HG02870 (cell line): ENCODE measurements around the gene DENND1C.

Experiments used
- ATAC-seq: cut with Tn5 transposase; IDR thresholded peaks from one replicate; pipeline ENCODE4 v1.9.1; 2021; ENCODE audit warnings: mild to moderate bottlenecking, moderate library complexity; ENCODE audit not compliant: unreplicated experiment

The DENND1C gene

GRCh38 chr19:6480848-6481415, 655 bp downstream of the DENND1C start:
- no peak for ATAC-seq

GRCh38 chr19:6479836-6480398, 1.7 kb downstream of the DENND1C start:
- ATAC-seq = no peak

GRCh38 chr19:6478815-6479214, 2.8 kb downstream of the DENND1C start:
- no peak for ATAC-seq

GRCh38 chr19:6476896-6477431, 4.6 kb downstream of the DENND1C start:
- no peak for ATAC-seq

- ATAC-seq = no peak
These were observed 5.3 kb downstream of the DENND1C start for GRCh38 chr19:6476155-6476895.

GRCh38 chr19:6475321-6476108, 6.1 kb downstream of the DENND1C start:
- ATAC-seq = no peak

GRCh38 chr19:6473647-6474046, 7.9 kb downstream of the DENND1C start:
- ATAC-seq = no peak

GRCh38 chr19:6472713-6473112, 8.9 kb downstream of the DENND1C start:
- ATAC-seq = no peak

GRCh38 chr19:6471076-6471475, 10.5 kb downstream of the DENND1C start:
- no peak for ATAC-seq

GRCh38 chr19:6470173-6470572, 11.4 kb downstream of the DENND1C start:
- ATAC-seq = no peak

GRCh38 chr19:6467384-6467783, 14.2 kb downstream of the DENND1C start:
- ATAC-seq = no peak

- ATAC-seq = no peak
These were observed 14.9 kb downstream of the DENND1C start for GRCh38 chr19:6466526-6467248.

- no peak for ATAC-seq
These were observed 15.9 kb downstream of the DENND1C start for GRCh38 chr19:6465663-6466062.

- ATAC-seq = no peak
These were observed 16.6 kb downstream of the DENND1C start for GRCh38 chr19:6465006-6465405.

- ATAC-seq = no peak
These were observed 17.3 kb downstream of the DENND1C start, which contains the start of gene CRB3 for GRCh38 chr19:6464070-6464873. CRB3 (plus strand) TSS chr19:6464271; CDS start chr19:6464702, 431 bp downstream.

- ATAC-seq = peak; percentile 71
These were observed 21.3 kb downstream of the DENND1C start for GRCh38 chr19:6460099-6460884.

- peak; percentile 31 for ATAC-seq
These were observed 22.1 kb downstream of the DENND1C start, which contains the start of gene SLC25A23 for GRCh38 chr19:6459262-6460098. SLC25A23 (minus strand) TSS chr19:6459792; CDS start chr19:6459628, 164 bp downstream.

- ATAC-seq = no peak
These were observed 22.8 kb downstream of the DENND1C start for GRCh38 chr19:6458695-6459261.
